ENCODE measurements around the gene RABGGTA. TPM values are rescaled to one million over a fixed set of nuclear protein-coding genes. Genes with fewer than 3 reads are reported as not detected.

RABGGTA gene
- total RNA-seq, 6 experiments from 2014 or later = 25.4 to 31.4 (median 27.3) TPM

DNA sequence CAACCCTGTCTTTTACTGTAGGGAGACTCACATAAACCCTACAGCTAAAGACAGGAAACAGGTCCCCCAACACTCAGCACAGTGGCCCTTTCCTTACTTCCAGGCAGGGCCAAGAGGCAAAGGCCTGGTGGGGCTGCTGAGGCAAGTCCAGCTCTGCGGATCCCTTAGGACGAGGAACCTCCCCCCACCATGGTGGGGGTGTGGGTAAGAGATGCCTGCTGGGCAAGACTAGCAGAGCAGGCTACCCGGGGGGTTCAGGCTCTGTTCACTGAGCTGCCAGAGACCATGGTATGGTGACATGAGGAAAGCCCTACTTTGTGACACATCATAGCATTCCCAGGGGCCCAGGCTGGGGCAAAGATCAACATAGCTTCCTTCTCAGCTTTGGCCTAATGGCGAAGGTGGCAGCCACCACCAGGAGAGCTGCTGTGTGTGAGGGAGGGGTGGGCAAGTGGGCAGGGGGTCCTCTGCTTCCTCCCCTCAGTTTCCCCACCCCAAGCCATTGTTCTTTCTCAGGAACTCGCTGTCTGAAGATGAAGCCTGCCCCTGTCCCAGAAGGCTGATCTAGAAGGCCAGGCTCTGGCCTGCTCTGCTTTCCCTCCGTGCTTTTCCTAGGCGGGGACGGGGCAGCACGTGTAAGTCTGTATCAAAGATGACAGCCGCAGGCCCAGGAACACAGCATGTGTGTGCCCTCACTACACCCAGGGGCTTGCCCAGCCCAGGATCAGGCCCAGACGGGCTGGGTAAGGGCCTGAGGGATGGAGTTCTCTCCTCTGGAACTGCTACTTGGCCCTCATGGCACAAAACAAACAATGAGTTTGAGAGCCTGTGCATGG, 18.9 kb downstream of the RABGGTA start:
- TF ChIP-seq, protein P1, sequence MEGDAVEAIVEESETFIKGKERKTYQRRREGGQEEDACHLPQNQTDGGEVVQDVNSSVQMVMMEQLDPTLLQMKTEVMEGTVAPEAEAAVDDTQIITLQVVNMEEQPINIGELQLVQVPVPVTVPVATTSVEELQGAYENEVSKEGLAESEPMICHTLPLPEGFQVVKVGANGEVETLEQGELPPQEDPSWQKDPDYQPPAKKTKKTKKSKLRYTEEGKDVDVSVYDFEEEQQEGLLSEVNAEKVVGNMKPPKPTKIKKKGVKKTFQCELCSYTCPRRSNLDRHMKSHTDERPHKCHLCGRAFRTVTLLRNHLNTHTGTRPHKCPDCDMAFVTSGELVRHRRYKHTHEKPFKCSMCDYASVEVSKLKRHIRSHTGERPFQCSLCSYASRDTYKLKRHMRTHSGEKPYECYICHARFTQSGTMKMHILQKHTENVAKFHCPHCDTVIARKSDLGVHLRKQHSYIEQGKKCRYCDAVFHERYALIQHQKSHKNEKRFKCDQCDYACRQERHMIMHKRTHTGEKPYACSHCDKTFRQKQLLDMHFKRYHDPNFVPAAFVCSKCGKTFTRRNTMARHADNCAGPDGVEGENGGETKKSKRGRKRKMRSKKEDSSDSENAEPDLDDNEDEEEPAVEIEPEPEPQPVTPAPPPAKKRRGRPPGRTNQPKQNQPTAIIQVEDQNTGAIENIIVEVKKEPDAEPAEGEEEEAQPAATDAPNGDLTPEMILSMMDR (IDR thresholded peaks at IDR 0.05) = no peak
- H3K27me3 Mint-ChIP-seq (ENCODE audit: insufficient read depth) = peaks cover 6% of the 10 kb centered on the region; the same call in 1 of the 2 replicates

DNA sequence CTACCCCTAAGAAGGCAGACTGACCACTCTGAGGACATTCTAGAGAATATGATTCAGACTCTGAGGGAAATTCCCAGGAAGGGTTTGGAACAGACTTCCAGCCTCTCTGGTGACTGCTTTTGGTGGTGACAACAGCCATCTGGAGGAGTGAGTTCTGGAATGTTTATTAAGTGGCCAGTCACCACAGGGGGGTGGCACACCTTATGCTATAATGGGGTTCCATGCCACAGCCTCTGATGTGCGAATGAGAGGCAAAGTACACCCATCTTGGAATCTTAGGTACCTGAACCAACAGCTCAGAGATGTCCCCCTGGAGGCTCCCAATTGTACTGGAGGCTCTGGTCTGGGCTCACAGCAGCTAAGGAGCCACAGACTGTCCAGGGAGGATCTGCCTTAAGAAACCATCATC, 19.5 kb downstream of the RABGGTA start:
- TF ChIP-seq, protein P1 (IDR thresholded peaks at IDR 0.05) = peak; percentile 43
- Mint-ChIP-seq H3K4me3 (no peak overlapping the region), H3K36me3 (ENCODE audit: low read depth) (no peaks in the 10 kb centered on the region), H3K9me3 (no peaks in the 10 kb centered on the region), H3K27ac (peak overlapping the region; percentile 27), H3K27me3 (ENCODE audit: insufficient read depth) (peaks cover 6% of the 10 kb centered on the region; the same call in 1 of the 2 replicates), H3K4me1 (ENCODE audit: low read depth) (peaks cover 15% of the 10 kb centered on the region)
- DNase-seq = peak; percentile 38

More for the DNA sequence above, 18.9 kb downstream of the RABGGTA start:
- H3K9me3 Mint-ChIP-seq = no peaks in the 10 kb centered on the region
- no peaks in the 10 kb centered on the region for H3K36me3 Mint-ChIP-seq (ENCODE audit: low read depth)
- H3K27ac Mint-ChIP-seq = peak overlapping the region; percentile 27; the same call in 1 of the 2 replicates
- H3K4me1 Mint-ChIP-seq (ENCODE audit: low read depth) = peaks cover 13% of the 10 kb centered on the region
- DNase-seq = no peak
- H3K4me3 Mint-ChIP-seq = no peak overlapping the region

DNA sequence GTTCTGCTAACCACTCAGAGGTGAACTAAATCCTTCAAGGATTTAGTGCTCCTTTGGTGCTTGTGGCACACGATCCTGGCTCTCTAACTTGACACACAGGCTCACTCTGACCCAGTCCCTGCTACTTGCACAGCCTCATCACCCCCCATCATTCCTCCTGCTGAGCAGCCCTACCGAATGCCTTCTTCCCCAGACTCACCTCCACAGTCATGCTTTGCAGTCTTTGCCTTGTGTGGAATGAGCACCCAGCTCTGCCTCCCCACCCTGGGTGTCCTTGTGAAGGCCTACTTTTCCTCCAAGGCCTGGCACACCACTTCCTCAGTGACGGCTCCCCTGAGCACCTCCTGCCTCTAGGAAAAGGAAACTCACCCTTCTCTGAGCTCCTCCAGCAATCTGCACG, 21.0 kb downstream of the RABGGTA start:
- TF ChIP-seq, protein P1 (IDR thresholded peaks at IDR 0.05) = no peak
- H3K36me3 Mint-ChIP-seq (ENCODE audit: low read depth) = no peaks in the 10 kb centered on the region
- H3K9me3 Mint-ChIP-seq = no peaks in the 10 kb centered on the region
- H3K27me3 Mint-ChIP-seq (ENCODE audit: insufficient read depth) = peaks cover 6% of the 10 kb centered on the region; the same call in 1 of the 2 replicates
- H3K4me1 Mint-ChIP-seq (ENCODE audit: low read depth) = peaks cover 17% of the 10 kb centered on the region
- H3K4me3 Mint-ChIP-seq = no peak overlapping the region
- H3K27ac Mint-ChIP-seq = 0 out of 2 replicates have a peak overlapping the region, but pooled peaks have one; percentile 1
- no peak for DNase-seq

DNA sequence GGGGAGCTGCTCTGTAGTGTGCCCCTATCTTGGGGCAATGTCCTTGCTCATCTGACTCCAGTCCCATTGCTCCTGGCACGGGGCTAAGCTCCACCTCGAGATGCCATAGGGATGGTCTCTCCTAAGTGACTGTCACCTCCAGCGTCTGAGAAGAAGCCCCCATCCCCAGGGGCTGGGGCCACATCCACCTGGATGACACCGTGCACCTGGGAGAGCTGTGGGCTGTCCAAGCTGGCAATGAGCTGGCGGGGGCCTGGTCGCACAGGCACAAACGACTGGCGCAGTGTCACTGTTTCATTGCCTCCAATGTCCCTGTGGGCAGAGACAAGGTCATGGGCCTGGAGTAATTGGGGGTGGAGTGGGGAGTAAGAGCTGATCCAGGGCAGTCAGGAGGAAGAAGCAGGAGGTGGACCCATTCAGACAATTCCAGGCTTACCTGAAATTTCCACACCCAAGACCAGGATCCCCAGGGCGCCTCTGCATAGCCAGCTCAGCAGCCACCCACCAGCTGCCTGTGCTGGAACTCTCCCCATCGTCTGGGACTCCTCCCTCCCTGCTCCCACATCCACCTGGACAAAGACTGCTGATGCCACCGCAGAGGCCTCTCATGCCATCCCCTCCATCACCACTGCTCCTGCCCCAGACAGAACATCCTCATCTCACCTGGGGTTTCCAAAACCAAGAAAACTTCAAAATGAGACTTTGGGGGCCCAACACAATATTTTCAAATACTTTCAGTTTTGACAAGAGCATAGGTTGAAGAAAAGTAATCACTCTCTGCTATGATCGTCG, 22.0 kb downstream of the RABGGTA start:
- H3K9me3 Mint-ChIP-seq = no peaks in the 10 kb centered on the region
- H3K27me3 Mint-ChIP-seq (ENCODE audit: insufficient read depth) = peaks cover 4% of the 10 kb centered on the region; the same call in 1 of the 2 replicates
- no peak for DNase-seq
- TF ChIP-seq, protein P1 (IDR thresholded peaks at IDR 0.05) = no peak
- no peak overlapping the region for H3K4me3 Mint-ChIP-seq
- no peak overlapping the region for H3K27ac Mint-ChIP-seq
- no peaks in the 10 kb centered on the region for H3K36me3 Mint-ChIP-seq (ENCODE audit: low read depth)
- peaks cover 22% of the 10 kb centered on the region for H3K4me1 Mint-ChIP-seq (ENCODE audit: low read depth)

DNA sequence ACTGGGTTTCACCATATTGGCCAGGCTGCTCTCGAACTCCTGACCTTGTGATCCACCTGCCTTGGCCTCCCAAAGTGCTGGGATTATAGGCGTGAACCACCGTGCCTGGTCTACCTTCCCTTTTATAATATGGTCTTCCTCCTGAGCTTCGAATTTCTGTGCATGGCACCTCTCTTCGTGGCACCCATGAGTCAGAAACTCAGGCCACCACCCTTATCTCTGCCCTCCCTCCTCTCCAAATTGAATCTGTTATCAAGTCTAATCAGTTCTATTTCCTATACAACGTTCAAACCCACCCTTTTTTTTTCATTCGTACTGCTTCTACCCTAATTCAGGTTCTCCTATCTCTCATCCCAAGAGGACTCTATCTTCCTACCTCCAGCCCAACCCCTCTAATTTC, 24.0 kb downstream of the RABGGTA start:
- no peaks in the 10 kb centered on the region for H3K36me3 Mint-ChIP-seq (ENCODE audit: low read depth)
- peaks cover 4% of the 10 kb centered on the region; the same call in 1 of the 2 replicates for H3K27me3 Mint-ChIP-seq (ENCODE audit: insufficient read depth)
- no peak overlapping the region for H3K27ac Mint-ChIP-seq
- peaks cover 34% of the 10 kb centered on the region for H3K4me1 Mint-ChIP-seq (ENCODE audit: low read depth)
- H3K4me3 Mint-ChIP-seq = no peak overlapping the region
- DNase-seq = no peak
- H3K9me3 Mint-ChIP-seq = no peaks in the 10 kb centered on the region
- TF ChIP-seq, protein P1 (IDR thresholded peaks at IDR 0.05) = no peak
